SKM-1 (cell line): ENCODE results near the gene TSC1.
"Not testable (repeated sequence)": the region's sequence is repeated elsewhere in the genome, so short reads cannot be mapped to it uniquely, and the experiment has no call there.

Source experiments
- DNase-seq: peaks from one replicate; lab custom pipeline; 2025; ENCODE audit not compliant: unreplicated experiment; lab: John Stamatoyannopoulos, UW

TSC1 gene

GRCh38 chr9:132944294-132945185 lies at the start of gene TSC1:
TSC1 (minus strand) TSS chr9:132944616; CDS start chr9:132928872, 15,744 bp downstream.
- peak; percentile 92 for DNase-seq

DNA sequence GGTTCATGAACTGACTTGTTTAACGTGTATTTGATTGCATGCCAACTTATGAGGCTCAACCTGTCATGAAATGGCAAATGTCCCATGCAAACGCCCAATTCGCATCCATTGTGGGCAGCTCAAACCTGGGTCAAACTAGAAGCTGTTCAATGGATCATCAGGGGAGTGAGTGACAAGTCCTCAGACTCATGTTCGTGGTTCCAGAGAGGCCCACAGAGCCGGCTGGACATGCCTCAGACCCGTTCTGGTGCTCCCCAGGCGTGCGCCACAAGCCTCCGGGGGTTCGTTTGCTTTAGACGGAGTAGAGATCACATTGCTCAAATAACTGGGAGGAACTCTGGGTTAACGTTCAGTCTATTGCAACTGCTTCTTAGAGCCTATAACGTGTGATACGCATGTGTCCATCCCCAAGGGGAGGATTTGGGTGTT lies 49.1 kb upstream of the TSC1 start:
- DNase-seq, result no peak

DNA sequence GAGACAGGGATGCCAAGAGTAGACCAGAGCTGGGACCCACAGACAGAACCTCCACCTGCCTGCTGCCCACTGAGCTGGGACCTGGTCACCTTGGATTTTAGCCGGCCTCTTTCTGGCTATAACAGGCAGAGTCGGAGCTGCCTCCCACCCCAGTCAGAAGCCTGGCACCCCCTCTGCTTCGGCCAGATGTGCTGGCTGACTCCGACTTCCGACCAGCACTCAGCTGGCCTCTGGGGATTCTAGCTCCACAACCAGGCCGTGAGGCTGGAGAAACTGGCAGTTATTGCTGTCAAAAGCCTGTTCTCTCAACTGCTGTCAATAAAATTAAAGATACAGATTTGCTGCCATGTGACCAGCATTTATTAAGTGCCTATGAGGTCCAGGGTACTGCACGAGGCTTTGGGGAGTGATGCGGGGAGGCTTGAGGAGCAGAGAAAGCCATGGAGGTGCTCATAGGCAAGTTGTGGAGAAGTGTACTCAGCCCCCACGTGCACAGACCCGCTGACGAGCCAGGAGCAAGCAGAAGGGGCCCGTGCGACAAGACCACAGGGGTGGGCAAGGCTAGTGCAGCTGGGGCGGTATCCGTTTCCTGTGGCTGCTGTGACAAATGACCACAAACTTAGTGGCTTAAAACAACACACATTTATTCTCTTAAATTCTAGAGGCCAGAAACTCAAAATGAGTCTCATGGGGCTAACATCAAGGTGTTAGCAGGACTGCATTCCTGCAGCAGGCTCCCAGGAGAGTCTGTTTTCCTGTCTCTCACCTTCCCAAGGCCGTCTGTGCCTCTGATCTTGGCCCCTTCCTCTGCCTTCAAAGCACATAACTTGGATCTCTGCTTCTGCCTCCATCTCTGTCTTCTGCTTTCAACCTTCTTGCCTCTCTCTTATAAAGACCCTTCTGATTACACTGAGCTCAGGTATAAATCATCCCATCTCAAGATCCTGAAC lies 47.2 kb upstream of the TSC1 start:
- DNase-seq, result no peak

DNA sequence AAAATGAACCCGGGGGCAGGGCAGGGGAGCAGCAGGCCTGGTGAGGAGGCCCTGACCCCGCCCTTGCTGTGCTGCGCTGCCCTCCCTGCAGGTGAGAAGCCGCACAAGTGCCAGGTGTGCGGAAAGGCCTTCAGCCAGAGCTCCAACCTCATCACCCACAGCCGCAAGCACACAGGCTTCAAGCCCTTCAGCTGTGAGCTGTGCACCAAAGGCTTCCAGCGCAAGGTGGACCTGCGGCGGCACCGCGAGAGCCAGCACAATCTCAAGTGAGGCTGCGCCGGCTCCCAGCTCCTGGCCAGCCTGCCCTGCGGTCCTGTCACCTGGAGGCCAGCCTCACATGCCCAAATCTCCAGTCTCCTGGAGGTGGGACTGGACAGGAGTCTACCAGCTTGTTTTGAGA lies 46.4 kb upstream of the TSC1 start:
- DNase-seq, result no peak

DNA sequence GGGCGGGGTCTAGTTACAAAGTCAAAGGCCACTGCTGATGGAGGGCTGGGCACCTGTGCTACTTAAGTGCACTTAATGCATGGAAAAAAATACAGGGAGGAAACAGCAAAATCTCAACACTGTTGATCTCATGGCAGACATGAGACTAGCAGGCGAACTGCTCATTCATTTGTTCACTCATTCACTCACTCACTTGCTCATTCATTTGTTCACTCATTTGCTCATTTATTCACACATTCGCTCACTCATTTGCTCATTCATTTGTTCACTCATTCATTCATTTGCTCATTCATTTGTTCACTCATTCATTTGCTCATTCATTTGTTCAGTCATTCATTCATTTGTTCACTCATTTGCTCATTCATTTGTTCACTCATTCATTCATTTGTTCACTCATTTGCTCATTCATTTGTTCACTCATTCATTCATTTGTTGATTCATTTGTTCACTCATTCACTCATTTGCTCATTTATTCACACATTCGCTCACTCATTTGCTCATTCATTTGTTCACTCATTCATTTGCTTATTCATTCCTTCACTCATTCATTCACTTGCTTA lies 45.7 kb upstream of the TSC1 start:
- DNase-seq, result not testable (repeated sequence)

DNA sequence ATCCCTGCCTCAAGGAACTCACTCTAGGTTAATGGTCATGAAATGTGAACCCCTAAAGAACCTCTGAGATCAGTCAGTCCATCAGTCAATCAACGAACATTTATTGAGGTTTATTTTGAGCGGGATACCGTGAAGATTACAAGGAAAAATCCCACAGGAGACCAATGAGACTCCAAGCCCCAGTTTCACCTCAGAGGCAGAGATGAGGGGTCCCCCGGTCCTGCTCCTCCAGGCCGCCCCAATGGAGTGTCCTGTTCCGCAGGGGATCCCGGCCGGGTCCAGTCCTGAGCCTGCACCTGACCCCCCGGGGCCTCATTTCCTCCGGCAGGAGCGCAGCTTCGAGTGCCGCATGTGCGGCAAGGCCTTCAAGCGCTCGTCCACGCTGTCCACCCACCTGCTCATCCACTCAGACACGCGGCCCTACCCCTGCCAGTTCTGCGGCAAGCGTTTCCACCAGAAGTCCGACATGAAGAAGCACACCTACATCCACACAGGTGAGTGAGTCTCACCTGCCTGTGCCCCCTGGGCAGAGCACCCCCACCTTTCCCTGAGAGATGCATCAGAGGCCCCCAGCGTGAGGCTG lies 45.1 kb upstream of the TSC1 start:
- DNase-seq, result no peak

- no peak for DNase-seq
Observed at GRCh38 chr9:132989014-132989310, 44.5 kb upstream of the TSC1 start.

GRCh38 chr9:132988244-132989013 lies 44.0 kb upstream of the TSC1 start:
- no peak for DNase-seq

- DNase-seq, result no peak
Observed at GRCh38 chr9:132986640-132987620, 42.5 kb upstream of the TSC1 start.

DNA sequence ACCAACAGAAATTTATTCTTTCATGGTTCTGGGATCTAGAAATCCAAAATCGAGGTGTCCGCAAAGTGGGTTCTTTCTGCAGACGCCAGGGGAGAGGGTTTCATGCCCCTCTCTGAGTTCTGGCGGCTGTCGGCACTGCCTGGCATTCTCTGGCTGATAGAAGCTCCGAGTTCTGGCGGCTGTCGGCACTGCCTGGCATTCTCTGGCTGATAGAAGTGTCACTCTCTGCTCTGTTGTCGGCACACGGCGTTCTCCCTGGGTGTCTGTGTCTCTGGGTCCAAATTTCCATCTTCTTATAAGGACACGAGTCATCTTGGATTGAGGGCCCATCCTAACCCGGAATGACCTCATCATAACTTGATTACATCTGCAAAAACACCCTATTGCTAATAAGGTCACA lies 41.7 kb upstream of the TSC1 start:
- DNase-seq, result no peak

- DNase-seq, result no peak
Observed at GRCh38 chr9:132985489-132985888, 41.1 kb upstream of the TSC1 start.

GRCh38 chr9:132985071-132985350 lies 40.6 kb upstream of the TSC1 start:
- no peak for DNase-seq

- no peak for DNase-seq
Observed at GRCh38 chr9:132984202-132985070, 40.0 kb upstream of the TSC1 start.

DNA sequence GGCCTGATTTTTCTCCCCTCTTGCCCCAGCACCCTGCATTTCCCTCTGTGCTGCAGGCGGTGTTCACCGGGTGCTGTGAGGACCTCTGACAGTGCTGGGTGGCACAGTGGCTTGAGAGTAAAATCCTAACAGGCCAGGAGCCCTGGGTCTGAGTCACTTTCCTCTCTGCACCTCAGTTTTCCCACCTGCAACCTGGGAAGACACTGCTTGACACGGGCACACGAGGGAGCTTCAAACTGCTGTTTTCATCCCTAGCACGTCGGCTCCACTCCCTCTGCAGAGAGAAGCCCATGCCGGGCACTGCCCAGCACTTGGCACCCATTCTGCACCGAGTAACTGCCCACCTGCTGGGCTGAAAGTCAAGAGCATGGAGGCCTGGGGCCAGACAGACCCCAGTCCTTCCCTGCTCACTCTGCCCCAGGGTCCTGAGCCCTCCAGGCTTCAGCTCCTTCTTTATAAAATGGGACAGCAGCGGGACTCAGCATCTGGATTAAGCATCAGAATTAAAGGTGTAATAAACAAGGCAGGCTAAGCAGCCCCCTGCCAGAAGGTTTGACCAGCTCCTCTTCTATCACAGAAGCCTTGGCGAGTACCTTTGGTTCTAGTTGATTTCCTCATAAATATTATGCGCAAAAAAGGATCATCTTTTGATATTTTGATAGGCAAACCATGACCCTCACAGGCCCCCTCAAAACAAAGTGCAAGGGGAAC lies 39.2 kb upstream of the TSC1 start:
- DNase-seq, result no peak

DNA sequence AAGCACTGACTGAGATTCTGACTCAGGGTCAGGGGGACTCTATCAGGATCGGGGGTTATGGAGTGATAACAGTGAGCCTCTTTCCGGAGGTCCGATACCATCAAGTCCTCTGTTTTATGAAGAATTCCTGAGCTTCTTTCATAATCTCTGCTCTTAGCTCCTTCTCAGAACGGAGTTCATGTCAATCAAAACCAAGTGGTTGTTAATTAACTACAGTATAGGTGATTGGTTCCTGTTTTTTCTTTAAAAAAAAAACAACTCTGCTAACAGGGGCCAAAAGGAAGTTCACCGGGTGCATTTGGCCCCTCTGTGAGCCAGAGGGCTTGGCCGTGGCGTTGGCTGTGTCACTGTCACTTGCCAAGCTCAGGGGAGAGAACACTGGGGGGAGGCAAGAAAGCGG lies 38.0 kb upstream of the TSC1 start:
- no peak for DNase-seq

DNA sequence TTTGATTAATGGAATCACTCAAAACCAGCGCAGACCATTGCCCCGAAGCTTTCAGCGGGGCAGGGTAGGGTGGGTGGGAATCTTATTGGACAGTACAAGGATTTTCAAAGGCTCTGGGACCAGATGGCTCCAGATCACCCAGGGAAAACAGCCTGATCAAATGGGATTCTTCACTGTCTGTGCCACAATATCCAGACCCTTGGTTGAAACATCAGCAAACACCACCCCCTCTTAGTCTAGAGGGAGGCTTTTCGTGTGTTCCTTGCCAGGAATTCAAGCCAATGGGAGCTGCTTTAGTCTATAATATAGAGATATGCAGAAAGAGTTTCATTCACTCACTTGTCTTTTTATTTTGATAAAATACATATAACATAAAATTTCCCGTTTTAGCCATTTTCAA lies 35.7 kb upstream of the TSC1 start:
- no peak for DNase-seq

DNA sequence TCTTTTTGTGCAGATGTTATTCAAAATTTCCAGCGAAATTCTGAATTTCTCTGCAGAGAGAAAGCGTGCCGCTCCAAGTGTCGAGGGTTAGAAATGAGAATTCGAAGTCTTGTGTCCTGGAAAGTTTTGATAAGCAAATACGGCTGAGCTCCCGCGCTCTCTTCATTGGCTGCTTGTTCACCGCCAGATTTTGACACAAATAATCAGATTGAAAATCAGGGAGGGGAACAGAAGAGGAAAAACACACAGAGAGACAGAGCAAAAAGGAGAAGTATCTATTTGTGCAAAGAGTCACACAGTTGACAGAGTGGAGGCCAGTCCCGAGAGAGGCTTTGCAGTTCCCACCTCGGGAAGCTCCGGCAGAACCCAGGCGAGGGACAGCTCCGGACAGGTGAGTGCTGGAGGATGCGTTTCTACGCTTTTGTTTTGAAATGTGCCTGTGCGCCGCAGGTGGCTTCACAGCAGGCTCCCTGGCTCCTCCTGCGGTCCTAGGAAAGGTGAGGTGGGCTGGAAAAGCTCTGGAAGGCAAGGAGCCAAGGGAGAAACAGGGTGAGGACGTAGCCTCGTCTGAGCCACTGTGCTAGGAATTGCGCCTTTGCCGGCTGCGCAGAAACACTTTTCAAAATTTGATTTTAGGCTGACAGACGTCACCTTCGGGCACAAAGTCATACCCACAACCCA lies 34.2 kb upstream of the TSC1 start, which contains the start of gene GFI1B:
Gene GFI1B, plus strand, starts transcription at position 244 of the 681 bp plus-strand sequence. CDS start 7,985 bp downstream, outside the sequence.
- DNase-seq, result no peak
